Measurements from ENCODE around the gene RCOR1. TPM values are rescaled to one million over a fixed set of nuclear protein-coding genes. Genes with fewer than 3 reads are reported as not detected.
"Not testable (repeated sequence)": the region's sequence is repeated elsewhere in the genome, so short reads cannot be mapped to it uniquely, and the experiment has no call there.

Gene RCOR1
- total RNA-seq, result 10 to 100 TPM; 14.5 to 24.1 TPM
- polyA plus RNA-seq, result 1 to 10 TPM; 3.1 to 4.9 TPM
- long read RNA-seq, donor 1, partial matches to known transcripts, result 0 of 9 reads
- long read RNA-seq, donor 1, other reads (novel, unspliced or antisense), result 9 of 9 reads
- long read RNA-seq, donor 2, full-length matches to known transcripts, result 1 of 11 reads
- long read RNA-seq, donor 2, partial matches to known transcripts, result 0 of 11 reads
- long read RNA-seq, donor 2, other reads (novel, unspliced or antisense), result 10 of 11 reads

DNA sequence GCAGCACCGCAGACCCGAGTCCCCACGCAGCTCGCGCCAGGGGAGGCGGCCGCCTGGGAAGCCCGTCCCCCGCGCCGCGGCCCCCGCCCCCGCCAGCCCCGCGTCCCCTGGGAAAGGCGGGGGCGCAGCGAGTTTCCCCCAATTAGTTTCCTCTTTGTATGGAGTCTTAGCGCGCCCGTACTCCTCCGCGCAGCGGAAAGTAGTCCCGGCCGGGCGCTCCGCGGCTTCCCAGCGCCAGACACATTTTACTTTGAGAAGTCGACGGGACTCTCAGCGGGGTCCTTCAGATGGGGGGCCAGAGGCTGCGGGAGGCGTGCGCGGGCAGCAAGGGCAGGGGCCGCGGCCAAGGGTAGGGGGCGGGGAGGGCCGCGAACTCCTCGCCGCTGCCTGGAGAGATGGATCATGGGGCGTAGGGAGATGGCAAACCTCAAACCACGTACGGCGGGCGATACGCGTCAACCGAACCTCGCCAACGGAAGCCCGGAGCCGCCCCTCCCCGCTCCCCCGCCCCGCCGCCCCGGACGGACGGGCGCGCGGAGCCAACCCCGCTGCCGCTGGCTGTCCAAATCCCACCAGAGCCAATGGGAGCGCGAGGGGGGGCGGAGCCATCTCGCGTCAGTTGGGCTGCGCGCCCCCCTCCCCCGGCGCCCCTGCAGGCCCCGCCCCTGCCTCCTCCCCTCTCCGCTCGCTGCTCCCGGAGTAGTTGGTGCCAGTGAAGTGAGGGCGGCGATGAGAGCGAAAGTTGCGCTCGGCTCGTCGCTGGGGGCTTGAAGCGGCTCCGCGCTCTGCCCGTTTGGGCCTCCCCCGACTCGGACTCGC, at the start of gene RCOR1:
RCOR1 (plus strand) TSS at position 706 of the 819 bp plus-strand sequence. CDS start 238 bp downstream, outside the sequence.
- Histone ChIP-seq H3K4me3 (ENCODE audit: low read length in 2 of 2) (peak within 1 kb of the TSS; percentile 88 to 99), H3K27ac (ENCODE audit: low read depth in 1 of 2, low read length in 2 of 2) (peak within 1 kb of the TSS; percentile 88 to 91)
- intact Hi-C loops (cut with DNase I), result loop anchor here in 1 of 2 donors (1.0 kb wide), 1 partner anchor 68 kb away; no protein-coding TSS in a partner anchor

DNA sequence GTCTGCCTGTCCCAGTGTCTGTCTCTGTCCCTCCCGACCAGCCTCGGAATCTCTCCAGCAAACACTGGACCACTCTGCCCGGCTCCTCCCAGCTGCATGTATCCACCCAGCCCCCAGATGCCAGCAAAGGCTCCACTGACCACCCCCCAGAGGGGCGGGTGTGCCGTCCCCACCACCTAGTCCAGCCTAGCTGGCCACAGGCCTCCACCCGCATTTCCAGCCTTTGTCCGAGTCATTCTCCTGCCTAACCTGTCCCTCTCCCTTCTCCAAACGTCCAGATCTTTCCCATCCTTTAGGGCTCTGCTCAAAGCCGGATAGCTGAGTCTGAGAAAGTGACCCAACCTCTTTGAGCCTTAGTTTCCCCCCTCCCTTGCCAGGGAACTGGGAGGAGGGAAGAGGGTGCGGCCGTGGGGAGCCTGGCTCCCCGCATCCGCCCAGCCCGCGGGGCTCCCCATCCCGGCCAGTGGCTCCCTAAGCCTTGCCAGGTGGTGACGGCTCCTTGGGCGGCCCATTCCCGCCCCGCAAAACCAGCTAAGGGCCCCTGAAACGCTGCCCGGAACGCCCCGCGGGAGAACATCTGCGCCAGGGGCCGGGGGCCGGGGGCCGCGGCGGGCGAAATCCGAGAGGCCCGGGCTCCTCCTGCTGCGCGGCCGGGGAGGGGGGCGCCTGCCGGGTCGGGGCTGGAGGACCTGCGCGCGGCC, 48.3 kb upstream of the RCOR1 start:
- Histone ChIP-seq H3K9me3 (ENCODE audit: control insufficient read depth, low read length) (no peaks in the 10 kb centered on the region), H3K4me1 (ENCODE audit: control insufficient read depth in 1 of 2, insufficient read depth in 2 of 2, low read length in 2 of 2) (no peaks in the 10 kb centered on the region), H3K27me3 (ENCODE audit: control insufficient read depth in 1 of 2, insufficient read depth in 2 of 2, low read length in 1 of 2) (no peaks in the 10 kb centered on the region), H3K27ac (ENCODE audit: low read depth in 1 of 2, low read length in 2 of 2) (no peak overlapping the region), H3K36me3 (ENCODE audit: control insufficient read depth in 1 of 2, insufficient read depth in 2 of 2, low read length in 1 of 2) (no peaks in the 10 kb centered on the region), H3K4me3 (ENCODE audit: low read length in 2 of 2) (no peak overlapping the region)
- 18 to 25% methylated on average over 25 to 43 of the region's 43 CpGs for WGBS, 2 donors
- DNase-seq (no peak), ATAC-seq (ENCODE audit: low FRiP score) (no peak)
- intact Hi-C loops (cut with DNase I), result no loop called here

More for the DNA sequence above, at the start of gene RCOR1:
- 0% methylated on average over 64 to 96 of the region's 96 CpGs for WGBS, 2 donors
- Histone ChIP-seq H3K27me3 (ENCODE audit: control insufficient read depth in 1 of 2, insufficient read depth in 2 of 2, low read length in 1 of 2) (no peaks in the 10 kb centered on the region), H3K36me3 (ENCODE audit: control insufficient read depth in 1 of 2, insufficient read depth in 2 of 2, low read length in 1 of 2) (no peaks in the 10 kb centered on the region), H3K4me1 (ENCODE audit: control insufficient read depth in 1 of 2, insufficient read depth in 2 of 2, low read length in 2 of 2) (no peaks in the 10 kb centered on the region), H3K9me3 (ENCODE audit: control insufficient read depth, low read length) (no peaks in the 10 kb centered on the region)
- ATAC-seq (ENCODE audit: low FRiP score) (peak; percentile 96), DNase-seq (peak; percentile 98 to 99)

DNA sequence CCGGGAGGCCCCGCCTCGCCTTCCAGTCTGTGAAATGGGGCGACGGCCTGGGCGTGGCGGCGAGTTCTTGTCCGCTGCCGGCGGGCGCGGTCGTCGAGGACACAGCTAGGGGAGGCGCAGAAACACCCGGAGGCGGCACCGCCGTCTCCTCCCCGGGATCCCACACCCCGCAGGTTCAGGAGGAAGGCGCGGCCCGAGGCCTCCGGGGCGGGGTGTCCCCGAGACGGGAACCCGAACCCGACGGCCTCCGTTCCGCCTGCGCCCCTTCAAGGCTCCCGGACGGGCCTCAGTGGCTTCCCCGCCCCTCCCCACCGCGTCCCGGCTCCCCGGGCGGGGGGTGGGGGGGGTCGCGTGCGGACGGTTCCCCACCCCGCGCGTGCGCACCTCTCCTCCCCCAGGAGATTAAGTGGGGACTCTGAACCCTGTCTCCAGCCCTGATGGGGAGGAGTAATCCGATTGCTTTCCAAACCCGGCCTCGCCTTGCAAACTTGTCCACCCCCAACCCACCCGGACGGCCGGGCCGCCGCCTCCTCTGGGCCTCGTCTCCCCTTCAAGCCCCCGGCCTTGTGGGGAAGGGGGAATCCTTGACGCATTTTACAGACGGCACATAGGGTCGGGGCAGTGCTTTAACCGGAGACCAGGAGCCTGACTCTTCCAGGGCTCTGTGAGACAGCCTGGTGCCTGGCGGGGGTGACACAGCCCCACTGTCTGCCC, 47.5 kb upstream of the RCOR1 start:
- H3K9me3 ChIP-seq (ENCODE audit: control insufficient read depth, low read length), result no peaks in the 10 kb centered on the region
- no peaks in the 10 kb centered on the region for H3K27me3 ChIP-seq (ENCODE audit: control insufficient read depth in 1 of 2, insufficient read depth in 2 of 2, low read length in 1 of 2)

DNA sequence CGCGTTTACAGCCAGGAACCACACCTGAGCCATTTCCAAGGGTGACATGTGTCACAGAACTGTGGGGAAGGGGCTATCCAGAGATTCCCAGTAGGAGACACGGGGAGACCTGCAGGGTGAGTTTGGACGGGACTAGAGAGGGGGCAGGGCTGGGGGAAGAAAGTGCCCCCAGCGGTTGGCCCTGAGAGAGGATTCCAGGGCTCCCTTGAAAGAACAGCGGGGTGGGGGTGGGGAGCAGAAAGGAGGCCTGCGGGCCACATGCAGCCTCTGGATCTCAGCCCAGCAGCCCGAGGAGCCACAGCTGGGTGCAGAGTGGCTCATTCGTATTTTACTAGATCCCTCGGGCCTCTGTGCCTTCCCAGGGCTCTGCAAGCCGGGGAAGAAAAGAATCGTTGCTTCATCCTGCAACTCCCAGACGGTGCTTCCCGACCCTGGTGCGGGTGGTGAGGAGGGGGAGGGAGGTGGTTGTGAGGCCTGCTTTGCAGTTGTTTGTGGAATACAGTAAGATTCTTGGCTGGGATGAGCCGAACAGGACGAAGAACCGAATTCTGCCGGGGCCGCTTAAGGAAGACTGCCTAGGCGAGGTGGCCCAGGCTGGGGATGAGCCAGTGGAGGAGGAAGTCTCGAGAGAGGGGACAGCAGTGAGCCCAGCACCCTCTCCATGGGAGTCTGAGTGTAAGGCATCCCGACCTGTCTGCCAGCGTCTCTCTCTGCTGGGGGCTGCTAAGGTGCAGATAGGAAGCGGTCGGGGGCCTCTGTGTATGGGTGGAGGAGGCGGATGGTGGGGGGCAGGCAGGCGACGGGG, 46.8 kb upstream of the RCOR1 start:
- no peak for DNase-seq
- ATAC-seq (ENCODE audit: low FRiP score), result no peak
- Histone ChIP-seq H3K4me3 (ENCODE audit: low read length in 2 of 2) (no peak overlapping the region), H3K4me1 (ENCODE audit: control insufficient read depth in 1 of 2, insufficient read depth in 2 of 2, low read length in 2 of 2) (no peaks in the 10 kb centered on the region), H3K36me3 (ENCODE audit: control insufficient read depth in 1 of 2, insufficient read depth in 2 of 2, low read length in 1 of 2) (no peaks in the 10 kb centered on the region), H3K27me3 (ENCODE audit: control insufficient read depth in 1 of 2, insufficient read depth in 2 of 2, low read length in 1 of 2) (no peaks in the 10 kb centered on the region), H3K27ac (ENCODE audit: low read depth in 1 of 2, low read length in 2 of 2) (no peak overlapping the region), H3K9me3 (ENCODE audit: control insufficient read depth, low read length) (no peaks in the 10 kb centered on the region)
- WGBS, 2 donors, result 71 to 72% methylated on average over 29 of the region's 29 CpGs
- intact Hi-C loops (cut with DNase I), result no loop called here

More for the DNA sequence above, 47.5 kb upstream of the RCOR1 start:
- no peak for DNase-seq
- 13 to 25% methylated on average over 24 to 66 of the region's 66 CpGs for WGBS, 2 donors
- Histone ChIP-seq H3K36me3 (ENCODE audit: control insufficient read depth in 1 of 2, insufficient read depth in 2 of 2, low read length in 1 of 2) (no peaks in the 10 kb centered on the region), H3K27ac (ENCODE audit: low read depth in 1 of 2, low read length in 2 of 2) (no peak overlapping the region), H3K4me3 (ENCODE audit: low read length in 2 of 2) (no peak overlapping the region), H3K4me1 (ENCODE audit: control insufficient read depth in 1 of 2, insufficient read depth in 2 of 2, low read length in 2 of 2) (no peaks in the 10 kb centered on the region)
- ATAC-seq (ENCODE audit: low FRiP score), result no peak
- intact Hi-C loops (cut with DNase I), result no loop called here

DNA sequence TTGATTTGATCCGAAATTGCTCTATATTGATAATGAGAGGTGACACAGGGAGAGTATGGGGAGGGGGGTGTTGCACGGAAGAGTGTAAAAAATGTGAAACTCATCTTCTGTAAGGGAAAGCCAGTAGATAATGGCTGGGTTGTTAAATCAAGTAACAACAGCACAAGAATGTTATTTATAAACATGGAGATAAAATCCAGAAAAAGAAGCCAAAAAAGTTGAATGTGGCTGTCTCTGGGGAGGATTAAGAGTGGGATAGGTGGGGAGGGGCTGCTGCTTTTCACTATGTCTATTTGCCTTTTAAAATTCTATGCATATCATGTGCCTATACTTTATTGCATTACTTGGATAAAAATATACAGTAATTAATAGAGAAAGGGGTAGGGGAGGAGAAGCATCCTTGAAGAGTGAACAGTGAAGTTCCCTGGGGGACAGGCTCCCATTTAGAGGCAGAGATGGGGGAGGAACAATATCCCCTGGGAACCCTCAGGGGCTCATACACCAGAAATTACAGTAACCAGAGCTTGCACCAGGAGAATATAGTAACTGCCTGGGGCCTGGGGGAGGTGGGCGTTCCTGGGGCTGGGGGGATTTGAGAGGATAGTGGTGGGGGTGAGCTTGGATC, 43.7 kb upstream of the RCOR1 start:
- H3K27ac ChIP-seq (ENCODE audit: low read depth in 1 of 2, low read length in 2 of 2), result no peak overlapping the region
- 61 to 83% methylated on average over 3 of the region's 3 CpGs for WGBS, 2 donors
- no peaks in the 10 kb centered on the region for H3K36me3 ChIP-seq (ENCODE audit: control insufficient read depth in 1 of 2, insufficient read depth in 2 of 2, low read length in 1 of 2)
- no peaks in the 10 kb centered on the region for H3K27me3 ChIP-seq (ENCODE audit: control insufficient read depth in 1 of 2, insufficient read depth in 2 of 2, low read length in 1 of 2)
- no peak overlapping the region for H3K4me3 ChIP-seq (ENCODE audit: low read length in 2 of 2)
- H3K9me3 ChIP-seq (ENCODE audit: control insufficient read depth, low read length), result no peaks in the 10 kb centered on the region
- ATAC-seq (ENCODE audit: low FRiP score), result no peak
- intact Hi-C loops (cut with DNase I), result no loop called here
- no peaks in the 10 kb centered on the region for H3K4me1 ChIP-seq (ENCODE audit: control insufficient read depth in 1 of 2, insufficient read depth in 2 of 2, low read length in 2 of 2)
- no peak for DNase-seq

DNA sequence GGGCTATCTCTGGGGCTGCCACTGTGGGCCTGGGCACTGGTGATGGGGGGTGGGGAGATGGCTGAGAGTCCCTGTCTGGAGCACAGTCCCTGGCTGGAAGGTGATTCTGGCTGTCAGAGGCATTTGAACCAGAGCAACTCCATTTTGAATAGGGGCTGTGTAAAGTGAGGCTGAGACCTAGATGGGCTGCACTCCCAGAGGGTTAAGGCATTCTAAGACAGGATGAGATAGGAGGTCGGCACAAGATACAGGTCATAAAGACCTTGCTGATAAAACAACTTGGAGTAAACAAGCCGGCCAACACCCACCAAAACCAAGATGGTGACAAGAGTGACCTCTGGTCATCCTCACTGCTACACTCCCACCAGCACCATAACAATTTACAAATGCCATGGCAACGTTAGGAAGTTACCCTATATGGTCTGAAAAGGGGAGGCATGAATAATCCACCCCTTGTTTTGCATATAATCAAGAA, 41.5 kb upstream of the RCOR1 start:
- WGBS, 2 donors, result 90 to 93% methylated on average over 3 of the region's 3 CpGs
- DNase-seq; H3K27me3 ChIP-seq (ENCODE audit: control insufficient read depth in 1 of 2, insufficient read depth in 2 of 2, low read length in 1 of 2); H3K9me3 ChIP-seq (ENCODE audit: control insufficient read depth, low read length); H3K36me3 ChIP-seq (ENCODE audit: control insufficient read depth in 1 of 2, insufficient read depth in 2 of 2, low read length in 1 of 2); intact Hi-C loops (cut with DNase I); ATAC-seq (ENCODE audit: low FRiP score); H3K4me3 ChIP-seq (ENCODE audit: low read length in 2 of 2); H3K27ac ChIP-seq (ENCODE audit: low read depth in 1 of 2, low read length in 2 of 2); H3K4me1 ChIP-seq (ENCODE audit: control insufficient read depth in 1 of 2, insufficient read depth in 2 of 2, low read length in 2 of 2): not testable (repeated sequence)

DNA sequence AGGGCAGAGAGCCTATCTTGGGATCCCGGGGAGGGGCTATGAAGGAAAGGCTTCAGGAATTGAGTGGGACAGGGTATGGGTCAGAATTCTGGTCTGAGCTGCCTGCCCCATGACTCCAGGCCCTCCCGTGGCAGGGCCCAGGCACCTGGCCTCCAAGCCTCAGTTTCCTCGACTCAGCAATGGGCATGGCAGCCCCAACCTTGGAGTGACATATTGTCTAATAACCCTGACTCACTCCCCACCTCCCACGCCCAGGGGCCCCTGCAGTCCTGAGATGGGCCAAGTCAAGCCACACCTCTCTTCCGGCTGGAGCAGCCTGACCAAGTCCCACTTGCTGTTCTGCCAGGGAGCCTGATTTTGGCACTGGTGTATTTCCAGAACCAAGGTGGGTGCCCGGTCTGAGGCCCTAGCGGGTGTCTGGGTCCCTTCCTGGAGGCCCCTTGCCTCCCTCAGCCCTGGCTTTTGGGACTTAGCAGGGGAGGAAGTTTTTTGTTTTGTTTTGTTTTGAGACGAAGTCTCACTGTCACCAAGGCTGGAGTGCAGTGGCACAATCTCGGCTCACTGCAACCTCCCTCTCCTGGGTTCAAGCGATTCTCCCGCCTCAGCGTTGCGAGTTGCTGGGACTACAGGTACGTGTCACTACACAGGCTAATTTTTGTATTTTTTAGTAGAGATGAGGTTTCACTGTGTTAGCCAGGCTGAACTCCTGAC, 40.3 kb upstream of the RCOR1 start:
- DNase-seq (no peak), ATAC-seq (ENCODE audit: low FRiP score) (no peak)
- Histone ChIP-seq H3K4me3 (ENCODE audit: low read length in 2 of 2) (no peak overlapping the region), H3K27me3 (ENCODE audit: control insufficient read depth in 1 of 2, insufficient read depth in 2 of 2, low read length in 1 of 2) (no peaks in the 10 kb centered on the region), H3K4me1 (ENCODE audit: control insufficient read depth in 1 of 2, insufficient read depth in 2 of 2, low read length in 2 of 2) (no peaks in the 10 kb centered on the region), H3K27ac (ENCODE audit: low read depth in 1 of 2, low read length in 2 of 2) (no peak overlapping the region), H3K36me3 (ENCODE audit: control insufficient read depth in 1 of 2, insufficient read depth in 2 of 2, low read length in 1 of 2) (no peaks in the 10 kb centered on the region), H3K9me3 (ENCODE audit: control insufficient read depth, low read length) (no peaks in the 10 kb centered on the region)
- intact Hi-C loops (cut with DNase I), result no loop called here
- 74 to 84% methylated on average over 14 of the region's 14 CpGs for WGBS, 2 donors
